Measurements from ENCODE around the gene SNAPC3. TPM values are rescaled to one million over a fixed set of nuclear protein-coding genes. Genes with fewer than 3 reads are reported as not detected.

The SNAPC3 gene
- total and polyA plus RNA-seq, 7 donors, result 12.1 to 29.2 (median 20.4) TPM

DNA sequence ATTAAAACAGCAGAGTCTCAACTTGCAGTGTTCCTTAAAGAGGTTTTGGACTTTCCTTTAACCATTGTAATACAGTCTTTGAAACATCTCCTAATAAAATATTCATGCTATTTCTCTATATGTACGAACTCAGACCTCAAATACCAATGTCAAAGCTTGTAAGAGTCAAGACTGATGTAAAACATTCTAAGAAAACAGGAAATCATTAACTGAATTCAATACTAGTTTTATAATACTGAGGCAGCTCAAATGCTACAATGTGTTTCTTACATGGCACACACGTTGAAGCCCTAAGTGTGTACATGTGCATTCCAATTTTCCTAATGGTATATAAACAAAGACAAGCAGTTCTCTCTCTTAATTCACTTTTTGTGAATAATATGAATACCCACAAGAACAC, 76.5 kb downstream of the SNAPC3 start:
- TF ChIP-seq, protein P1, sequence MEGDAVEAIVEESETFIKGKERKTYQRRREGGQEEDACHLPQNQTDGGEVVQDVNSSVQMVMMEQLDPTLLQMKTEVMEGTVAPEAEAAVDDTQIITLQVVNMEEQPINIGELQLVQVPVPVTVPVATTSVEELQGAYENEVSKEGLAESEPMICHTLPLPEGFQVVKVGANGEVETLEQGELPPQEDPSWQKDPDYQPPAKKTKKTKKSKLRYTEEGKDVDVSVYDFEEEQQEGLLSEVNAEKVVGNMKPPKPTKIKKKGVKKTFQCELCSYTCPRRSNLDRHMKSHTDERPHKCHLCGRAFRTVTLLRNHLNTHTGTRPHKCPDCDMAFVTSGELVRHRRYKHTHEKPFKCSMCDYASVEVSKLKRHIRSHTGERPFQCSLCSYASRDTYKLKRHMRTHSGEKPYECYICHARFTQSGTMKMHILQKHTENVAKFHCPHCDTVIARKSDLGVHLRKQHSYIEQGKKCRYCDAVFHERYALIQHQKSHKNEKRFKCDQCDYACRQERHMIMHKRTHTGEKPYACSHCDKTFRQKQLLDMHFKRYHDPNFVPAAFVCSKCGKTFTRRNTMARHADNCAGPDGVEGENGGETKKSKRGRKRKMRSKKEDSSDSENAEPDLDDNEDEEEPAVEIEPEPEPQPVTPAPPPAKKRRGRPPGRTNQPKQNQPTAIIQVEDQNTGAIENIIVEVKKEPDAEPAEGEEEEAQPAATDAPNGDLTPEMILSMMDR (IDR thresholded peaks at IDR 0.05), result no peak
- intact Hi-C loops (cut with DNase I), result no loop called here
- Histone ChIP-seq H3K36me3 (ENCODE audit: insufficient read depth in 1 of 2, low read depth in 1 of 2) (peaks cover 0 to 39% of the 10 kb centered on the region in 2 donors), H3K27me3 (ENCODE audit: insufficient read depth in 3 of 3, low read length in 2 of 3) (no peaks in the 10 kb centered on the region), H3K9me3 (no peaks in the 10 kb centered on the region), H3K4me3 (no peak overlapping the region), H3K27ac (no peak overlapping the region), H3K4me1 (no peaks in the 10 kb centered on the region)
- ATAC-seq (no peak), DNase-seq (no peak)
- WGBS, 3 donors, result 75 to 81% (median 76%) methylated on average over 2 of the region's 2 CpGs

DNA sequence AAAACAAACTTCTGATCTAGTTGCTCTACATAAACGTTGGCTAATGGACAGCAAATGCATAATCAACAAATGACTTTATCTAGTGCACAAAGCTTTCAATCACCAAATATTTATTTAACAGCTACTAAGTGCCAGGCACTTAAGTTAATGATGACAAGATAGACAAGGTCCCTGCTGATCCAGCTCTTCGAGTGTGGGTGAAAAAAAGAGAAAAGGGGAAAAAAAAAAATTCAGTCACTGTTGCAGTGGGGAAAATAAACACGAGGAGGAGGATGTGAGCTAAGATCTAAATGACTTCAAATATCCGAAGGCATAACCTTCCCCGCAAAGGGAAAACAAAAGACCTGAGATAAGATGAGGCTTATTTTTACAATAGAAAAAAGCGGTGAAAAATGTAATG, 78.5 kb downstream of the SNAPC3 start:
- H3K36me3 ChIP-seq (ENCODE audit: insufficient read depth in 1 of 2, low read depth in 1 of 2), result peaks cover 0 to 56% of the 10 kb centered on the region in 2 donors
- 63 to 82% (median 75%) methylated on average over 6 of the region's 6 CpGs for WGBS, 3 donors
- intact Hi-C loops (cut with DNase I), result loop anchor here in 1 of 2 donors (10.0 kb wide), 1 partner anchor 104 kb away; no protein-coding TSS in a partner anchor

DNA sequence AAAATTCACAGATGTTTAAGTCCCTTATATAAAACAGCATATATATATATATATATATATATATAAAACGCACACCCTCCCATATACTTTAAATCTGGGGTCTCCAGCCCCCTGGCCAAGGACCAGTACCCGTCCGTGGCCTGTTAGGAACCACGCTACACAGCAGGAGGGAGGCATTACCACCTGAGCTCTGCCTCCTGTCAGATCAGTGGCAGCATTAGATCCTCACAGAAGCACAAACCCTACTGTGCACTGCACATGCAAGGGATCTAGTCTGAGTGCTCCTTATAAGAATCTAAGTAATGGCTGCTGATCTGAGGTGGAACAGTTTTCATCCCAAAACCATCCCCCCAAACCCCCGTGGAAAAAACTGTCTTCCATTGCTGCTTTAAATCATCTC, 79.1 kb downstream of the SNAPC3 start:
- TF ChIP-seq, protein P1 (IDR thresholded peaks at IDR 0.05), result no peak
- H3K4me3 ChIP-seq, result no peak overlapping the region
- H3K4me1 ChIP-seq, result no peaks in the 10 kb centered on the region
- DNase-seq, result no peak
- H3K36me3 ChIP-seq (ENCODE audit: insufficient read depth in 1 of 2, low read depth in 1 of 2), result peaks cover 3 to 62% of the 10 kb centered on the region in 2 donors
- H3K9me3 ChIP-seq, result no peaks in the 10 kb centered on the region
- no peak overlapping the region for H3K27ac ChIP-seq
- intact Hi-C loops (cut with DNase I), result loop anchor here in 1 of 2 donors (10.0 kb wide), 1 partner anchor 103 kb away; no protein-coding TSS in a partner anchor
- no peaks in the 10 kb centered on the region for H3K27me3 ChIP-seq (ENCODE audit: insufficient read depth in 3 of 3, low read length in 2 of 3)
- WGBS, 3 donors, result 93 to 94% (median 94%) methylated on average over 5 of the region's 5 CpGs
- no peak for ATAC-seq

More for the DNA sequence above, 78.5 kb downstream of the SNAPC3 start:
- H3K4me1 ChIP-seq, result no peaks in the 10 kb centered on the region
- TF ChIP-seq, protein P1 (IDR thresholded peaks at IDR 0.05), result no peak
- ATAC-seq, result no peak
- DNase-seq, result no peak
- no peaks in the 10 kb centered on the region for H3K27me3 ChIP-seq (ENCODE audit: insufficient read depth in 3 of 3, low read length in 2 of 3)
- H3K4me3 ChIP-seq, result no peak overlapping the region
- H3K27ac ChIP-seq, result no peak overlapping the region
- no peaks in the 10 kb centered on the region for H3K9me3 ChIP-seq

DNA sequence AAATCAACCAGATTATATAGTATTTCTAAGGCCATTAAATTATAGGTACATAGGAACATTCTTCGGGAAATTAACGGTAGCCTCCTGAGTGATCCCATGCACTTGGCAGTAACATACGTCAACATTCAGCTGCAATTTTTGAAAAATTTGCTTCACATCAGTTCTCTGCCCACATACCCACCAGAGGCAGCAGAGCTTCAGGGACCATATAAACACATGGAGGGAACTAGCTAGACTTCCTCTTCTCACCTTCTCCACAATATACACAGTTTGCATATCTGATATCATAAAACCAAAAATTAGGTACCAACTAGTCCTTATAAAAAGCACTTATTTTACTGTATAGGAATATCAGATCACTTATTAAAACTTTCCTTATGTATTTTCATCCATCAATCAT, 83.2 kb downstream of the SNAPC3 start:
- DNase-seq (no peak), ATAC-seq (no peak)
- TF ChIP-seq, protein P1 (IDR thresholded peaks at IDR 0.05), result no peak
- WGBS, 3 donors, result 88 to 94% (median 90%) methylated on average over 3 of the region's 3 CpGs
- Histone ChIP-seq H3K27me3 (ENCODE audit: insufficient read depth in 3 of 3, low read length in 2 of 3) (no peaks in the 10 kb centered on the region), H3K9me3 (no peaks in the 10 kb centered on the region), H3K36me3 (ENCODE audit: insufficient read depth in 1 of 2, low read depth in 1 of 2) (peaks cover 5 to 64% of the 10 kb centered on the region in 2 donors), H3K4me1 (peaks cover 9% of the 10 kb centered on the region), H3K27ac (no peak overlapping the region), H3K4me3 (no peak overlapping the region)
- intact Hi-C loops (cut with DNase I), result loop anchor here in 1 of 2 donors (10.0 kb wide), 1 partner anchor 99 kb away; no protein-coding TSS in a partner anchor

Data from psoas muscle (tissue), 8 donors.